ENCODE results near the gene WAPL.
A peak's percentile ranks its signal among the peaks of the same experiment; 100 is the strongest.
"Not testable (repeated sequence)": the region's sequence is repeated elsewhere in the genome, so short reads cannot be mapped to it uniquely, and the experiment has no call there.

WAPL gene

DNA sequence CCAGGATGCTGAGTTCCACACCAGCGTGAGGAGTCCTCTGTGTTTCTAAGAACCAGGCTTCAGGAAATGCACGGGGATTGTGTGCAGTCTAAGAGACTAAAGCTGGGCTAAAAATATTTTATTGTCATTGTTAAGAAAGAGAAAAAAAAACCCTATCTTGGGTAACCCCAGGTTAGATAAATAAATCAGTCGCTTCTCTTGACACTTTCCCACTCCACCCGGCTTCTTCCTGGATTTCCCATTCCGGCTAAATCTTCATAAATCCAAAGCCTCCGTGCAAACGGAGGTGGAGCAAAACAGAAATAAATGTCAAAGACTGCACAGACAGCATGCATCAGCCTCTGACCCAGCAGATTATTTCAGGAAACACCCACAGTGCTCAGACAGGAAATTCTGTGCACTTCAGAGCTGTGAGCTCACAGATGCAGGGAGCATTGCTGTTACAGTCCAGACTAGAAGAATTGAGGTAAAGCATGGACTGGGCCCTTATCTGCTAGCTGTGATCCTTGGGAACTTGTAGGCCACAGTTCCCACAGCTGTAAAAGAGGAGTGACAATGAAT is 110.2 kb downstream of the WAPL start:
- DNase-seq, result no peak

DNA sequence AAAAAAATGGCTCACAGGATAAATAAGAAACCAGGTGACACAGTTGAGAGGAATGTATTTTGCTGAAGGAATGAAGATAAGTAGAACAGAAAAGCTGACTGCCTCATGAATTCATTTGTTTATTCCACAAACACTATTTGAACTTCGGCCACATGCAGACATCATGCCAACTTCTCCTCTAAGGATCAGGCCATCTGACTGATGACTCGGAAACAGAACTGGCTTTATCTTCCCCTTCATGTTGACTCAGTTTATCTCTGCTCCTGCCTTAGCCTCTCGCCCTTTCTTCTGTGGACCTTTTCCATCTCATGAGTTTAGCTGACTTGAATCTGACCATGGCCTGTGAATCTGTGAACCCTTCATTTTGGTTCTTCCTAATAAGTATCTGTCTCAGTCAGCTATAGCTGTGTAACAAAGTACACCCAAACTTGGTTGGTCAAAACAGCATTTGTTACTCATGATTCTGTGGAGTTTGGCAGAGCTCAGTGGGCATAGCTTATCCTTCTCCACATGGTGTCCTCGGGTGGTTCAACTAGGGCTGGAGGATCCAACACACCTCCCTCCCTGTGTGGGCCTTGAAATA is 111.0 kb downstream of the WAPL start:
- no peak for DNase-seq

DNA sequence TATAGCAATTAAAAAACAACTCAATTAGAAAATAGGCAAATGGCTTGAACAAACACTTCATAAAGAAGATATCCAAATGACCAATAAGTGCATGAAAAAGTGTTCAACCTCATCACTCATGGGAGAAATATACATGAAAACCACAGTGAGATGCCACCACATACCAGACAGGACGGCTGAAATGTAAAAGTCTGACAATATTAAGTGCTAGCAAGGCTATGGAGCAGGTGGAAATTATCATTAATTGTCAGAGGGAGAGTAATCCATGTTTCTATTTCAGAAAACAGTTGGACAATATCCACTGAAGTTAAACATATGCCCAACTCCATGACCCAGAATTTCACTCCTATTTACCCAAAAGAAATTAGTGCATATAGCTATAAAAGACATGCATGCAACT is 112.4 kb downstream of the WAPL start:
- DNase-seq, result no peak

DNA sequence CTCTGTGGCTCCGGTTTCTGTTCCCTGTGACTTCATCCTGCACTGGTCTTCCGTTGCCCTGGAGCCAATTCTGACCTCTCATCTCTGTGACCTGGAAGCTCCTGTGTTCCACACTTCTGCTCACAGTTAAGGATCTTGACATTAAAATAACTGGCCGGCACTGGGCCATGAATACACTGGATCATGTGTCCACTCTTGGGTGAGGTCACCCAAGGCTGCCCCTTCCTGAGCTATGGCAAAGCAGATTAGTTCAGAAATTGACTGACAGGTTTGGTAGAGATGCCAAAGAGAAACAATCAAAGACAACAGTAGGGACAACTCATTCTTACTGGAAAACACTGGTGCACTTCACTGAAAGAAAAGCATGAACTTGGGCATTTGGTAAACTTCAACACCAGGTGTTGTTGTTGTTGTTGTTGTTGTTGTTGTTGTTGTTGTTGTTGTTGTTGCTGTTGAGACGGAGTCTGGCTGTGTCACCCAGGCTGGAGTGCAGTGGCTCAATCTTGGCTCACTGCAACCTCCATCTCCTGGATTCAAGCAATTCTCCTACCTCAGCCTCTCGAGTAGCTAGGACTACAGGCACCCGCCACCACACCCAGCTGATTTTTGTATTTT is 118.3 kb downstream of the WAPL start:
- DNase-seq, result no peak

DNA sequence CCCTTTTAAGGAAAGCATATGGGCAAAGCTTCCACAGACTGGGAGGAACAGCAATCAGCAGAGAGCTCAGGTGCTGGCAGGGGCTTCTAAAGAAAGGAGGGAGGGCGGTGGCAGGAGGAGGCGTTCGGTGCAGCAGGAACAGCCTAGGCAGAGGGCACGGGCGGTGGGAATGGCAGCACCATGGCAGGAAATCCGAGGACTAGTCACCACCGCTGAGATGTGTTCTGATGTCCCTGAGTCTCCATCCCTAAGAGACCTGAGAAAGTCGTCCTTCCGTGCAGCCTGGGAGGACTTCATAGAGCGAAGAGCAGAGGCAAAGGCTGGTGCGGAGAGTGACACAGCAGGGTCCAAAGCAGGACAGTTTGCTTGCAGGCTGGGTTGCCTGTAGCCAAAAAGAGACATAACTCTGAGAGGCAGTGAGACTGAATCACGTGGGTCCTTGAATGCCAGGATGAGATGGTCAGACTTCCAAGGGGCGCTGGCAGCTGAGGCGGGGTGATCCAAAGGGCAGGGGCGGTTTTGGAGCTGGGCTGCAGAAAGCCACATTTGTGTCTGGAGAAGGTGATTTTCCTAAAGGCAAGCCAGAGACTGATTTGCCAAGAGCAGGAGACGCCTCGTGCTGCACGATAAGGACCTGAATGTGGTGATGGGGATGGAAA is 119.2 kb downstream of the WAPL start:
- DNase-seq, result peak; percentile 23

DNA sequence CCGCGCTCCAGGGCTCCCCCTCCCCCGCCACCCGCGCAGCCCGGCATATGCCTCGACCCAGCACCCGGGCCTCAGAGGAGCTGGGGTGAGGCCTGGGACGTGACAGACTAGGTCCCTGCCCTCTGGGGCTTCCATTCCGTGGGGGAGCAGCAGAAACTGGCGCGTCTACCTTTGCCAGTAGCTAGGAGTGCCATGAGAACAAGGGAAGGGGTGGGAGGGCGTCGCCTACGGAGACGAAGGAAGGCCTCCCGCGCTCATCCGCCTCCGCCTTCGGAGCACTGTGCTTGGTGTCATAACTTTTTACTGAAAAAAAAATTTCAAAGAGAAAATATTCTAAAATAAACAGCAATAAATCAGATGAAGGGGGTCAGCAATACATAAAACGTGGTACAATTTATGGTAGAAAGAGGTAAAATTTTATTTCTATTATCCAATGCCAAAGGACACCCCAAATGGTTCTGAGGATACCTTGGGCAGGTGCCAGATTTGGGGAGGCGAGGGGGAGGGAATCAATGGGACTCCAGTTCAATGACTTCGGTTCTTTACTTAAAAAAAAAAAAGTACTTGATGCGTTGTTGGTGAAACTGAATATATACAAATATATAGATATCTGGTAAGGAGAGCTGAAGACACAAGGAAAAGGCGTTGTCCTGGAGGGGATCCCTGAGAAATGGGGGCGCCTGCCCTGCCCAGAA is 119.9 kb downstream of the WAPL start:
- no peak for DNase-seq

DNA sequence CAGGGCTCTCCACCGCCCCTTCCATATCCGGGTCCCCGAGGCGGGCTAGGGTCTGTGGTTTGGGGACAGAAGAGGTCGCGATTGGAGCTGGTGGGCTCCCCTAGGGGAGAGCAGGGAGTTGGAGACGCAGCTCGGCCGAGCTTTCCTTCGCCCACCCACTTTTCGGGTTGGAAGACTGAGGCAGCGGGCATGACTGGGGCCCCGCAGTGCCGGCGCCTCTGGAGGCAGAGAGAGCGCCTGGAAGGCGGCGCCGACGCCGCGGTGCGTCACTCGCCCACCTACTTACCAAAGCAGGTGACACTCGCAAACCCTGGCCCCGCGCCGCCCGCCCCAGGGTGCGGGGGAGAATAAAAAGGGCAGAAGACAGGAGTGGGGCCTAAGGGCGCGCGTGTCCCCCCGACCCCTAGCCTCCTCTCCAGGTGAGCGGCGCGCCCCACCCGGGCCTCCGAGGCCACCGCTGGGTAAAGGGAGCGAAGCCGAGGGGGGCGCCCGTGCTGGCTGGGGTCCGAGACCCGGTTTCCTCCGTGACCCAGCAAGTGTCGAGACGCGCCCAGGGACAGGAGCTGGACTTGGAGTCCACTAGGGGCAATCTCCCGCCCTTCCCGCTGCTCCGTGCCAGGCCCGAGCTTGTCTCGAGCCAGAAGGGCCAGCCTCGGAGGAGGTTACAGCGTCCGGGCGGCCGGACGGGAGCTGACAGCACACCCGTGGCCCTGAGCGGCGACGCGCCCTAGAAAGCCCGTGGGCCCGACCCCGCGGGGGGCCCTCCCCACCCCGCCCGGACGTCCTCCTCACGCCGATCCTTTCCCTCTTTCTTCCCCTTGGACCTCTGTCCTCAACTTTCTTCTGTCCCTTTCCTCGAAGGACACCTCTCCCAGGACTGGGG is 120.6 kb downstream of the WAPL start:
- DNase-seq, result no peak

DNA sequence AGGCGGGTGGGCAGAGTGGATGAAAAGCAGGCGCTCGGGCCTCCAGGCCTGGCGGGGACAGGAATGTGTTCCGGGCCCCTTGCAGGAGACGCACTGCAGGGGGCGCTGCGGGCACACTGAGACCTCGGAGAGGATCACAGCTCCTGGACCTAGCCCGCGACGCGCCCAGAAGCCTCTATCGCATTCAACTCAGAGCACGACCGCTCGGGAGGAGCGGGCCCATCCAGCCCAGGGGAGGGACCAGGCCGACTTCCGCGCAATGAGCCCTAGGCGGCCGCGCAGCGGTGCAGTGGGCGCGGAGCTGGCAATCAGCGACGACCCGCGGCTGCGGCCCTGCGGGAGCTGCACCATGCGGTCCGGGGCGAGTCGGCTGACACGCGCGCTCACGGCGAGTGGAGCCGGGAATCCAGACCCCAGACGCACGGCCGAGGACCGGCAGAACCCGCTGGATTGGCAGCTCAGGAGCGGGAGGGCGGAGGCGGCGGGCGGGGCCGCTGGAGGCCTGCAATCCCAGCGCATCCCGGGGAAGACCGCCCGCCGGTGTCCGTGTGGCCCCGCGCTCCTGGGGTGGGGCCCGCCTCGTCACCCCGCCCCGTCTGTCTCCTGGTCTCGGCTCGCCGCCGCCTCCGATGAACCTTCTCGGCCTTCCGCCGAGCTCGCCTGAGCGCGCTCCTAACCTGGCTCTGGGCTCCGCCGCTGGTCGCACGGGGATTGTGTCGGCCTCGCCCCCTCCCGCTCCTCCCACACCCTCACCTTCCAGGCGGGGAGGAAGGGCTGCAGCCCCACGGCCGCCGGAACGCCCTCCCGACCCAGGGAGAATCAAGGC is 121.5 kb downstream of the WAPL start:
- DNase-seq, result peak; percentile 67

DNA sequence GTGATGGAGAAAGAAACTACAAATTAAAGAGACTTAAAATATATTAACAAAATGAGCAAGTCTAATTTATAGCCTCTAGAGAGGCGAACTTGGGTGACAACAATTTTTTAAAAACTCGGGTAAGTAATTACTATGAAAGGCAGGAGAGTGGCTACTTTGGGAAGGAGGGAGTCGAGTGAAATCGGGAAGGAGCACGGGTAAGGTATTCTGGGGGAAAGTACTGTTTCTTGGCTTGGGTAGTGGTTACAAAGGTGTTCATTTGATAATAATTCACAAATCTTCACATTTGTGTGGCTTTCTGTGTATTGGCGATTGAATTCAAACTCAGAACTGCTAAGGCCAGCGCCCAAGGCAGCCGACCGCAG is 122.1 kb downstream of the WAPL start:
- DNase-seq, result no peak

DNA sequence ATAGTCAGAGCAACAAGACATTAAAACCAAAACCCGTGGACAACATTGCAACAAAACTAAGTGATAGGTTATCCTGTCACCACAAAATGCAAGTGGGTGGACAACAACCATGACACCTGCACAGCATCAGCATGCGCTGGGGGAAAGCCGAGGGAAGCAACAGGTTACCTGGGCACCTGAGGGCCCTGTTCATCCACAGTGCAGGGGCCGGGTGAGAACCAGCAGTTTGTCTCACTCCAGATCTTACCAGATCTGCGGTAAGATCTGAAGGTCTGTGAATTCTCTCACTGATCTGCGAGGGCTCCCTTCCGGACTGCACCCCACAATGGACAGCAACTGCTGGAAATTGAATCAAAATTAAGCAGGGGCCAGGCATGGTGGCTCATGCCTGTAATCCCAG is 124.5 kb downstream of the WAPL start:
- DNase-seq, result no peak

DNA sequence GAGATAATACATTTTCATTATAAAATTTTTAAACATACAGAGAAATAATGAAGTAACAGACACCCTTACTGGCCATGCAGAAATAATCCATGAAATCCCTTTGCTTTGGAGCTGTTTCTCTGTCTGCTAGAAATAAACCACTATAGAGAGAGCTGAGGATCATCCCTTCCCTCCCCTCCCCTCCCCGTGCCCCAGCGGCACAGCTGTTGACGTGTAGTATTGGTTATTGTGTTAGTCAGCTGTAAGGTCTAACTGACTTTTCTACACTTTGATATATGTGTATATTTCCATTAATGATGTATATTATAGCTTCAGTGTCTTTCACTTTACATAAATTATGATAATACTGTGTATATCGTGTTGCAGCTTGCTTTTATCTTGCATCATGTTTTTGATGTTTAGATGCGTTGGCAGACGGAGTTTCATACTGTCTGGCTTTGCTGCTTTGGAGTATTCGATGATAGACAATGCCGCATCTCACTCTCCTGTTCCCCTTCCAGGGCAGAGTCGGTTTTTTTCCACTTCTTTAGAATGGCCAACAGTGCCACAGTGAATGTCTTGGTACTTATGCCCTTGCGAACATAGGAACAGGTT is 127.6 kb downstream of the WAPL start:
- no peak for DNase-seq

DNA sequence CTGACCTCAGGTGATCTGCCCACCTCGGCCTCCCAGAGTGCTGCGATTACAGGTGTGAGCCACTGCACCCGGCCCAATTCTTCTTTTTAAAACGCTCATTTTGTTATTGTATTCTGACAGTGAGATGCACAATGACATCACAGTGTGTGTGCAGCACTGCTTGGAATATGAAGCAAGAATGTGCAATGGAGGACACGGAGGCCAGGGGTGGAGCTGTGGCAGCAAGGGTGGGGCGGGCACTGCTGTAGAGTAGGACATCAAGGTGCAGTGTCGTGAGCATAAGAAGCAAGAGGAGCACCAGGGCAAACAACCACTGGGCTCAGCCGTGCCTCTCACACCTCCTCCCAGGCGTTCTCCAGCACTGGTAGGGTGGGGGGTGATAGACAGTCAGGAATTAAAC is 128.2 kb downstream of the WAPL start:
- DNase-seq, result no peak

DNA sequence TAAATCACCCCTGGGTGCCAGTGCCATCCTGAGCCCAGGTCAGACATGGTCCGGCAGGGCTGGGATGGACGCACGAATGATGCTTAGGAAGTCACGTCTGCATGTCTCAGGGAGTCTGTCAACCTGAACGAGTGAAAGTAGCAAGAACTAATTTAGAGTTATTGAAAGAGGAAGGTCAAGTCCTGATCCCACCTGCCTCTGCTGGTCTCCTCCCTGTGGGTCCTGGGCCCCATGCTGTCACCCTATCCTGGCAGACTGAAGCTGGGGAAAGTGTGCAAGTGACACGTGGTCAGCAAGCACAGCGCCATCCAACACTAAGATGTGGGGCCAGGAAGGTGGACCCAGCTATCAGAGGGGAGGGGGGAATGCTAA is 128.9 kb downstream of the WAPL start:
- no peak for DNase-seq

DNA sequence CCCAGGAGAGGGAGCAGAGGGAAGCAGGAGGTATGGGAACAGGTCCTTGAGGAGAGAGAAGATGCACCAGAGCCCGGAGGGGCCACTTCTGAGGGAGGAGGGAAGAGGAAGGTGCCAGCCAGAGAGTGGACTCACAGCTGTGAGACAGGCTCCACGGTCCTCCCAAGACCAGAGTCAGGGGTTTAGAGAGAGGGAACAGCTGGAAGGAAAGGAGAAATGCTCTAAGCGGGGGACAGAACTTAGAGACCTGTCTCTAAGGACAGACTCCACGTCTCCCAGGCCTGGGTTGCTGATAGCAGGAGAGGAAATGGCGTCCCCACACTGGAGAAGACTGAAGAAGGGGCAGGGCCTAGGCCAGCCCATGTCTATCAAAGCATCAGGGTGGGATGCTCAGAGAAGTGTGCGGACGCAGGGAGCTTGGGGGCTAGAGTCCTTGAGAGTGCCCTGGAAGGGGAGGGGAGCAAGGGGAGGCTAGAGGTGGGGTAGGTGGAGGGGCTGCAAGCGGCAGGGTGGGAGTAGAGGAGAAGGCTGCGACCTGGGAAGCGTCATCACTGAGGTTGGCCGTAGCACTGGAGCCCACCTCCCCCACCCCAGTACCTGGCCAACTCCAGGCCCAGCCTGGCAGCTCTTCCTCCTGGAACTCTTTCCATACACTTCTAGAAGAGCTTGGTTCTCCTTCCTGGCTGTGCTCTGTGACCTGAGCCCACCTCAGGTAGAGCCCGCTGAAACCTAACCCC is 129.4 kb downstream of the WAPL start:
- no peak for DNase-seq

DNA sequence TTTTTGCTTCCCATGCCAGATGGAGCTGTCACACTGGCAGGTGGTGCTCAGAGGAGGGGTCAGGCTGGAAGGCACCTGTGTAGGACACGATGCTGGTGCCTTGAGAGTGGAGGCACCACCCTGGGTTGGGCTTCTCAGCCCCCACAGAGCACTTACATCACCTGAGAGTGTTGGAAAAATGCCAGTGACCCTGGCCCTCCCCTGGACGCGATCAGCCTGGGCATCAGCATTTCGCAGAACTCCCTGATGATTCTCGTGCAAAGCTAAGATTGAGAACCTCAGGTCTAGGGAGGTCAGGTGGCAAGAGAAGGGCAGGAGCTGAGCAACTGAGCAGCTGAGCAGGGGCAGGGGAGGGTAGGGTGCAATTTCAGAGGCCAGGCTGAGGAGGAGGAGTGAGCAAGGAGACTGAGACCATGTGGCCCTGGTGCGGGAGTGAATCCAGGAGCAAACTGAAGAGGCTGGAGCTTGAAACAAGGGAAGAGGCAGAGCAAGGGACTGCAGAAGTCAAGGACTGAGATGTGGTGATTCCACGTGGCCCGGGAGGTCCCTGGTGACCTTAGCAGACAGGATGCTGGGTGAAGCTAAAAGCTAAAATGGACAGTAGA is 130.3 kb downstream of the WAPL start:
- DNase-seq, result no peak

DNA sequence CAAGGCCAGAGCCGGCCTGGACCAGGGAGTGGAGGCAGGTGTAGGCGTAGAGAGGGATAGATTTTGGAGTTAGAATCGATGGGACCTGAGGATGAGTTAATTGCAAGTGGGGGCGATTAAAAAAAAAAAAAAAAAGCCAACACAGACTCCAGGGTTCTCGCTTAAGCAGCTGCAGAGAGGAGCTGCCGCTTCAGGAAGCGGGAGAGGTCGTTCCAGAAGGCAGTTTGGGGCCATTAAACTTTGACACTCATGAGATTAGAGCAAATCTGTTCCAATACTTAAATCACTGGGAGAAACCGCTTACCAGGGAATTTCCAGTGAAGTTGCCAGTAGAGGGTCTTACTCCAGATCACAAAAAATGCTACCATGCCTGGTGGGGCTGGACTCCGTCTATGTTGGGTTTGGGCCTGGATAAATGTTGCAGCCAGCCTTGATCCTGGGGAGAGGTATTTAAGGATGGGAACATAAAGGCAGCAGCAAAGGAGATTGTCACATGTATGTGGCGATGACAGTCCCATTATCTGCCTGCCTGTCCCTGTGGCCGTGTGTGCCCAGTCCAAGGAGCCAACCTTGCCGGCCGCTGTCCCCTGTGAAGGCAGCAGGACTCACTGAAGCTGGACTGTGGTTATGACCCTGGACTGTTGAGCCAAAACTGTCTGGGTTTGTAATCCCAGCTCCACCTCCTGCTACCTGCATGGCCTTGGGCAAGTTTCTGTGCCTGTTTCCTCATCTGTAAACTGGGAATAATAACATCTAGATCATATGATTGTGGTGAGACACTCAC is 131.1 kb downstream of the WAPL start:
- no peak for DNase-seq

DNA sequence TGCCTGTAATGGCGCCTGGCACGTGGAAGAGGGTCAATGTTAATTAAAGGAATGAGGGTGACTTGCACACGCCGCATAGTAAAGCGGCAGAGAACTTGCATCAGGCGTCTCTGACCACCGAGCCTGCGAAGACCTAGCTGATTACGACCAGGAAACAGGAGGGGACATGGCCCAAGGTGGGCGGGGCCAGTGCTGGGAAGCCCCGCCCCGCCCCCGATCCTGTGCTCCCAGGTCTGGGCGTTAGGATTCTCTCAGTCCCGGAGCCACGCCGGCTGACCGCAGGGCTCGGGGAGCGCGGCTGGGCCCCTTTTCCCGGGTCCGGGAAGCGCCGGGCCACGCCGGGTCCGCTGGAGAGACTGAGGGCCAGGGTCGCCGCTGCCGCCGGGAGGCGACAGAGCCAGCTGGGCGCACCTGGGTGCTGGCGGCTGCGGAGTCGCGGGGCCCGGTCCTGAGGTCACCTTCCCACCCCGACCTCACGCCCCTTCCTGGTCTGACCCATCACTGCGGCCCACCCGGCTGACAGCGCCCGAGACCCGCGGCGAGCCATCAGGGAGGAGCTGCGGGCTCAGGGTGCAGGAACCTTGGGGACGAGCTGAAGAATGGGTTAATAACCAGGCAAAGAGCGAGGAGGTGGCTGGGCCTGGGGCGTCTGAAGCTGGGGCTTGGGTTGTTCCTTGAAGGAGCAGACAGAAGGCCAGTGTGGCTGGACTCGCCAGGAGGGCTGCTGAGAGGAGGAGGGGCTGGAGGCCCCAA is 132.0 kb downstream of the WAPL start:
- no peak for DNase-seq

DNA sequence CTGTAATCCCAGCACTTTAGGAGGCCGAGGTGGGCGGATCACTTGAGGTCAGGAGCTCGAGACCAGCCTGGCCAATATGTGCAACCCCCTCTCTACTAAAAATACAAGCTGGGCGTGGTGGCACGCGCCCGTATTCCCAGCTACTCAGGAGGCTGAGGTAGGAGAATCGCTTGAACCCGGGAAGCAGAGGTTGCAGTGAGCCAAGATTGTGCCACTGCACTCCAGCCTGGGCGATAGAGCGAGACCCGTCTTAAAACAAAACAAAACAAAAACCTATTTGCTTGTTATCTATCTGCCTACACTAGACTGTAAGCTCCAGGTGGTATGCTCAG is 132.5 kb downstream of the WAPL start:
- not testable (repeated sequence) for DNase-seq
